Activated CD4-positive, alpha-beta T cell treated with anti-CD3 and anti-CD28 coated beads, Interleukin-2, Interleukin-6, amounts not matched to agents 100 ng/mL and 50 ng/mL, durations not matched to agents 16 hours and 8 hours (primary cell): ENCODE results near the gene HECW1.
"Not testable (repeated sequence)": the region's sequence is repeated elsewhere in the genome, so short reads cannot be mapped to it uniquely, and the experiment has no call there.

Experiments used
- DNase-seq: peaks from one replicate; pipeline ENCODE4 v3.0.0-alpha.2; 2020

HECW1 gene

DNA sequence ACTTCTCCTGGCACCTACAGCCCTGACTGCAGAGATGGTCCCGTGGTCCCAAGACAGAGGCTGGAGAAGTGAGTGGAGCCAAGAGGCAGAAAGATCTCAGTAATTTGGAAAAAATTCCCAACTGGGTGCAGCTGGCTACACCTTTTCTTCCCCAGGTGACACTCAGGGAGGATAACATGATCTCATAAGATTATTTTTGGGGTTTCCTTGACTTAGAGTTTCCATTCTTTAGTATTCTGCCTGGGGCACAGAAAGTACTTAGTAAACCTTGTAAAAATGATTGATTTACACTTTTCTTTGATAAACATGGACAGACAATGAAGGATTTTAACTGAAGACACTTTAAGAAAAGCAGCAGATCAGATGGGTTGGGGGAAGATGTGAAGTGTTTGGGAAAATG lies 38.6 kb downstream of the HECW1 start:
- DNase-seq, result no peak

GRCh38 chr7:43152696-43153095 lies 40.2 kb downstream of the HECW1 start:
- no peak for DNase-seq

GRCh38 chr7:43155636-43156035 lies 43.2 kb downstream of the HECW1 start:
- no peak for DNase-seq

- no peak for DNase-seq
Measured at GRCh38 chr7:43163885-43164284, 51.4 kb downstream of the HECW1 start.

- peak; percentile 17 for DNase-seq
Measured at GRCh38 chr7:43164757-43165156, 52.3 kb downstream of the HECW1 start.

- no peak for DNase-seq
Measured at GRCh38 chr7:43166686-43167085, 54.2 kb downstream of the HECW1 start.

DNA sequence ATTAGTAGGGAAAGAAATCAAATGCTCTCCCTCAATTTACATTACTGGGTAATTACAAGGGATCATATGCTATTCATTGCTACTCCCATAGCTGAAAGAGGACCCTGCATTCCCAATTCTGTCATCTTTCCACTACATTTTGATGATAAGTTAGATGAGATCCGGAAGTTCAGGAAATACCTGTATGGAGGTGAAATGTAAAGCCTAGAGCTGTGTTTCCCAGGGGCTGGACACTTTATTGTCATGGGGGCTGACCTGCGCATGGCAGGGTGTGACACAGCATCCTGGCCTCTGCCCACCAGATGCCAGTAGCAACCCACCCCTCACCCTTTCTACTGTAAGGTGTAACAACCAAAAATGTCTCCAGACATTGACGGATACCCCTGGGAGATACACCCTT lies 56.6 kb downstream of the HECW1 start:
- DNase-seq, result no peak

- DNase-seq, result no peak
Measured at GRCh38 chr7:43170571-43170970, 58.1 kb downstream of the HECW1 start.

GRCh38 chr7:43175570-43176200 lies 63.2 kb downstream of the HECW1 start:
- DNase-seq, result no peak

- DNase-seq, result no peak
Measured at GRCh38 chr7:43179393-43179792, 66.9 kb downstream of the HECW1 start.

DNA sequence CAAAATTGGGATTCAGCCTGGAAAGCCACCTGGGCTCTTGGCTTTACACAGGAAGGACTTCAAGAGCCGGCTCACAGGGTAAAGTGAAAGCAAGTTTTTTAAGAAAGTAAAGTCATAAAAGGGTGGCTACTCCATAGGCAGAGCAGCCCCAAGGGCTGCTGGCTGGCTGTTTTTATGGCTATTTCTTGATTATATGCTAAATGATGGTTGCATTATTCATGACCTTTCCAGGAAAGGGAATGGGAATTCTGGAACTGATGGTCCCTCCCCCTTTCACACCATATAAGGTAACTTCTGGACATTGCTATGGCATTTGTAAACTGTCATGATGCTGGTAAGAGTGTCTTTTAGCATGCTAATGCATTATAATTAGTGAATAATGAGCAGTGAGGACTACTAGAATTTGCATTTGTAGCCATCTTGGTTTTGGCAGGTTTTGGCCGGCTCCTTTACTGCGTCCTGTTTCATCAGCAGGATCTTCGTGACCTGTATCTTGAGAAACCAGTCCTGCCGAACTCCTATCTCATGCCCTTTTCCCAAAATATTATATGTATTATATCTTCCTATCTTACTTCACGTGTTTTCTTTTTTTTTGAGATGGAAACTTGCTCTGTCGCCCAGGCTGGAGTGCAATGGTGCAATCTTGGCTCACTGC lies 80.5 kb downstream of the HECW1 start:
- DNase-seq, result no peak

DNA sequence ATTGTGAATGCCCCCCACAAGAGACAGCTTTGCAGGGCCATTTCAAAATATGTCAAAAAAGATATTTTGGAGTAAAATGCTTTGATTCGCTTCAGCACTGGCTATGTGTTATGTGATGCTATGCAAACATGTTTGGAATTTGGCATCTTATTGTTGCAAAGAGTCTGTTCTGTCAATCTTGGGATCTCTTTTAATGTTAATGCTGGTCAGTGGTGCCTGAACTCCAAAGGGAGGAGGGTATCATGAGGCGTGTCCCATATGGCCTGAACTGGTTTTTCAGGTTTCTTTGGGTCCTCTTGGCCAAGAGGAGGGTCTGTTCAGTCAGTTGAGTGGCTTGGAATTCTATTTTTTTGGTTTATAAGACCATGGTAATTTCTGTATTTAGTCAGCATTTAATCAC lies 81.4 kb downstream of the HECW1 start:
- DNase-seq, result no peak

DNA sequence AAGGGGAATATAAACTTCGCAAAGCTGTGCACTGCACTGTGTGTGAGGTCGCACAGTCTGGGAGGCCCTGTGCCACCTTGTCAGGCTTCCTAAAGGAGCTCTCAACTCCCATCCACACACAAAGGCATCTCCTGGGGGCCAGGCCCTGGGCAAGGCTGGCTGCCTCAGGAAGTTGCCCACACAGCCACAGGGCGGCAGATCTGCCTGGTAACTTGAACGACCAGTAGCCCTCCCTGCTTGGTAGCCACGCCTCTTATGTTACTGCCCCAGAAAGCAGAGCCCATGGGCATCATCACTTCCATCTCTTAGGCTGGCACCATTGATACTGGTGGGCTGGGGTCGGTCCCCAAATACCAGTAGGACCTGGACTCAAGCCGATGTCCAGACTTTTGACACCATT lies 82.8 kb downstream of the HECW1 start:
- DNase-seq, result no peak

- no peak for DNase-seq
Measured at GRCh38 chr7:43195768-43196167, 83.3 kb downstream of the HECW1 start.

DNA sequence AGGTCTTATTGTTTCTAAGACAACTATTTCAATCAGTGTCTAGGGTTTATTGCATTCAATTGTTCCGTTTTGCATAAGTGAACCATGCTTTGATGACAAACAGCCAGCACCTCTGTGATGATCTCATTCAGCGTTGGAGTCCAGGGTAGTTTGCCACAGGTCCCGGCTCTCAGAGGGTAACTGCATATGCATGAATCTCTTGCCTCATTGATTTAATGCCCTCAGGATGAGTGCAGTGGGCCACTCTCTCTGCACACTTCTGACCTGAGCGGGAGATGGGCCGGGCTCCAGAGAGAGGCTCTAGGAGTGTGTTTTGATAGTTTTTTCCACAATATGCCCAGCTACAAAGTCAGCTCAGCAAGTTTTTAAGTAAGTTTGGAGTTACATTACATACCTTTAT lies 83.9 kb downstream of the HECW1 start:
- DNase-seq, result no peak

DNA sequence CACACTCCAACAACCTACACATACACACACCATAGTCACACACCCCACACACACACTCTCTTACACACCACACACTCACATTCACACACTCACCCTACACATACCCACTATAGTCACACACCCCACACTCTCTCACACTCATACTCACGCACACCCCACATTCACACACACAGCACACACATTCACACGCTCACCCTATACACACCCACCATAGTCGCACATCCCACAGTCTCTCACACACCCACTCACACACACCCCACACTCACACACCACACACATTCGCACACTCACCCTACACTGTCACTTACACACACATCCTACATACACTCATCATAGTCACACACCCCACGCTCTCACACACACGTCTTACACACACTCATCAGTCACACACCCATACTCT lies 85.6 kb downstream of the HECW1 start:
- no peak for DNase-seq

DNA sequence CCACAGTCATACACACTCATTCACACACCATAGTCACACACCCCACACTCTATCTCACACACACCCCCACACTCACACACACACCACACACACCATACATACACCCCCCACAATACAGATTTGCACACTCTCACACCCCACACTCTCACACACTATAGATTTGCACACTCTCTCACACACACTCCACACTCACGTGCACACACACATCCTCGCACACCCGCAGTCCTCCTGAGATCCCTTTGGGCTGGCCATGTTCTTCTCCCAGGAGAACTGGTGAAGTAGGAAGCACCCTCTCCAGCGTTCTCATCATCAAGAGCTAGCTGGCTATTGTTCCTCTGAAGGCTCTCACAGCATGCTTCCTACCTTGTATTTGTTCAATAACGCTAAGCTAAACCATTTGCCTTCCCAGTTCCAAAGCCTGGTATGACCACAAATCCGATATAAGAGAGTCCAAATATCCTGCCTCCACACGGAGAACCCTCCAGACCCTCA lies 86.2 kb downstream of the HECW1 start:
- DNase-seq, result no peak

- no peak for DNase-seq
Measured at GRCh38 chr7:43199371-43200160, 87.1 kb downstream of the HECW1 start.

DNA sequence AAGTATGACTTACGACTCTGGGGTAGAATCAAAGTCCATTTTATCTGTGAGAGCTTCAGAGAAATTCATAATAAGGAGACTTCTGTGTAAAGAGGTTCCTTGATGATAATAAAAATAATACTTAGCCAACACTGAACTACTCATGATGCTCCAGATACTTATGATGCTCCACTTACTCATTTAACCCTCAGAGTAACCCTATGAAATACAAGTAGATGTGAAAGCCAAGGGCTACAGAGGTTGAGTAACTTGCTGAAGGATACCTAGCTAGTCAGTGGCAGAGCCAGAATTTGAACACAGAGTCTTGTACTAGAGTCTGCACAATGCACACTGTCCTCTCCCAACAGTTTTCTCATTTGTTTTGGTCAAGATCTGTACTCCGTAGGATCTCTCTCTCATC lies 89.5 kb downstream of the HECW1 start:
- no peak for DNase-seq

GRCh38 chr7:43204081-43204480 lies 91.6 kb downstream of the HECW1 start:
- no peak for DNase-seq

DNA sequence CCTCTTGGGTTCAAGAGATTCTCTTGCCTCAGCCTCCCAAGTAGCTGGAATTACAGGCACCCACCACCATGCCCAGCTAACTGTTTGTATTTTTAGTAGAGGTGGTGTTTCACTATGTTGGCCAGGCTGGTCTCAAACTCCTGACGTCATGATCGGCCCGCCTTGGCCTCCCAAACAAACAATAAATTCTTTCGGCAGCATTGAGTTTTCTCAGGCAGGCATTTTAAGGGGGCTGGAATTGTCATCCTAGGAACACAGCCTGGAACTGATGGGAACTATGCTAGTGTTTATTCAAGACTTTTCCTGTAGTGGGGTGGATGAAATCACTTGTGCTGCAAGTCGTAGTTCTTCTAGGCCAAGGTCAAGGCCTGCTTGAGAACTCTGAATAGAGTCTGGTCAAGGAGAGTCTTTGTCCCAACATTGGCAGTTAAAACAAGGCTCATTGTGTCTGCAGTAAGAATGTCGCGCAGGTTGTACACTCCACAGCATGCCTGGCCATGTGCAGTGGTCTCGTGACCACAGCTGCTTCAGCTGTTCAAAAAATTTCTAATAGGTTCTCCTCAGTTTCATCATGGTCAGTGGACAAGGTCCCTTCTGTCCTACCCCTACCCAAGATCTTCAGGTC lies 92.8 kb downstream of the HECW1 start:
- no peak for DNase-seq

- DNase-seq, result no peak
Measured at GRCh38 chr7:43208242-43208641, 95.8 kb downstream of the HECW1 start.

GRCh38 chr7:43210539-43210938 lies 98.1 kb downstream of the HECW1 start:
- not testable (repeated sequence) for DNase-seq

GRCh38 chr7:43211286-43211685 lies 98.8 kb downstream of the HECW1 start:
- no peak for DNase-seq
